ENCODE data around the gene DGAT2. TPM values are rescaled to one million over a fixed set of nuclear protein-coding genes. Genes with fewer than 3 reads are reported as not detected.

DGAT2 gene
- total RNA-seq, result 1 to 10 TPM in 1 of 2 donors, under 1 TPM in 1; 0.67 to 2.4 TPM

GRCh38 chr11:75768112-75768908, at the start of gene DGAT2:
Gene DGAT2 (plus strand): TSS chr11:75768778. CDS start chr11:75768992, 214 bp downstream.

GRCh38 chr11:75814677-75815344, 46.2 kb downstream of the DGAT2 start, which contains the start of gene UVRAG:
Gene UVRAG (plus strand): TSS chr11:75815210. CDS start chr11:75815408, 198 bp downstream.

Small RNA genes within 50 kb of the gene (small RNA-seq; reads per million reads assigned to genes)
- gene RF00019, result 0 reads per million in 2 donors
- 0 reads per million in 2 donors for gene RN7SL786P

Other genes starting within 250 kb of the DGAT2 start
- 1 to 10 TPM; 3.7 to 10.0 TPM for gene GDPD5, start 242.8 kb upstream of the DGAT2 start, total RNA-seq
- gene SERPINH1, start 206.5 kb upstream of the DGAT2 start, total RNA-seq, result 100 to 1,000 TPM; 170 to 324 TPM
- gene MAP6, start 99.7 kb upstream of the DGAT2 start, total RNA-seq, result under 1 TPM; 0.33 to 0.34 TPM
- gene MOGAT2, start 50.9 kb upstream of the DGAT2 start, total RNA-seq, result not detected
- gene UVRAG, start 46.4 kb downstream of the DGAT2 start, total RNA-seq, result 10 to 100 TPM; 30.3 to 30.6 TPM

All from melanocyte of skin (primary cell).